ENCODE measurements around the gene ZNF215. TPM values are rescaled to one million over a fixed set of nuclear protein-coding genes. Genes with fewer than 3 reads are reported as not detected.
"Not testable (repeated sequence)": the region's sequence is repeated elsewhere in the genome, so short reads cannot be mapped to it uniquely, and the experiment has no call there.

Gene ZNF215
- polyA plus RNA-seq, 2 of the 4 experiments (the other 2 are of a cell fraction) = 1.0 to 2.0 TPM

DNA sequence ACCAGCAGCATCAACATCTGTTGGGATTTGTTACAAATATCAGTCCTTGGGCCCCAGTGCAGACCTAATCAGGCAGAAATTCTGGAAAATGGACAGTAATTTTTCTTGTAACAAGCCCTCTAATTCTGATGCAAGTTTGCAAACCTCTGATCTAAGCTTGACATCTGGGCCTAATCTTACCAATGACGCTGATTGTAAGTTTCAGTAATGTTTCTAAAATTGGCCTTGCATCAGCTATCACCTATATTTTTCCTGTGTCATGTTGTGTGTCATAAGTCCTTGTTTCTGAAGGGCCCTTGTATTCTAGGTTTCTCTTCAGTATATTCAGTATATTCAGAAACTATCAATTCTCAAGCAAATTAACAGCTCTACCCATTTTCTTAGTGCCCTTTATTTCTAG lies 36.4 kb downstream of the ZNF215 start (continued):
- TF ChIP-seq CHD4 (IDR thresholded peaks at IDR 0.05; ENCODE audit: borderline replicate concordance) (no peak), RCOR1 (IDR thresholded peaks at IDR 0.05; ENCODE audit: low read depth, low read length) (no peak), SREBF2 (IDR thresholded peaks at IDR 0.05) (no peak)

DNA sequence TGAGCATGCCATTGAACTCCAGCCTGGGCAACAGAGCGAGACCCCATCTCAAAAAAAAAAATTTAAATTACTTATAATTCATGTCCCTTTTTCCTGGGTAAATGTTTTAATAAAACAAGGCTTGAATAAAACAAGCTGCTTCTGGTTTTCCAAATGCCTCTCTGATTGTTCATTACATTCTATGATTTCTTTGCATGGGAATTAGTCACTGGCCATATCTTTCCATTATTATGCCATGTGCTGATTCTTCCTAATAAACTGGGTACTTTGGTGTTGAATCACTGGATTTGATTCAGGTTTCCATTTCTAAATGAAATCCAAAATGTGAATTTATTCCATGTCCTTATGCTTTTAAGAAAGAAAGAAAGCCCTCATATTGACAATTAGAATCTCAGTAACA lies 42.6 kb downstream of the ZNF215 start:
- ATAC-seq = no peak
- ChIA-PET POLR2A (no interaction called here), CTCF (no interaction called here)
- H3K4me2 ChIP-seq = no peak overlapping the region
- no peaks in the 10 kb centered on the region for H3K4me1 ChIP-seq
- no peak for FAIRE-seq
- TF ChIP-seq ZSCAN20 (CRISPR knock-in tag; IDR thresholded peaks at IDR 0.05) (no peak), GATA3 (IDR thresholded peaks at IDR 0.05; ENCODE audit: borderline replicate concordance) (no peak), NFE2L2 (conservative IDR thresholded peaks at IDR 0.05; ENCODE audit: low read length) (no peak), JUNB (IDR thresholded peaks at IDR 0.05) (no peak), RCOR1 (IDR thresholded peaks at IDR 0.05; ENCODE audit: low read depth, low read length) (no peak), RARB (CRISPR knock-in tag; IDR thresholded peaks at IDR 0.05) (no peak), RFX5 (IDR thresholded peaks at IDR 0.05) (no peak), CHD2 (IDR thresholded peaks at IDR 0.05; ENCODE audit: low read length, partially characterized antibody) (no peak), CHD4 (IDR thresholded peaks at IDR 0.05; ENCODE audit: borderline replicate concordance) (no peak), JUN (IDR thresholded peaks at IDR 0.05) (no peak), POLR2AphosphoS2 (conservative IDR thresholded peaks at IDR 0.05; ENCODE audit: low read length) (no peak), EP300 (IDR thresholded peaks at IDR 0.05) (no peak), ZNF302 (CRISPR knock-in tag; IDR thresholded peaks at IDR 0.05) (no peak), NR3C1 (IDR thresholded peaks at IDR 0.05) (no peak), CBX2 (IDR thresholded peaks at IDR 0.05; ENCODE audit: borderline replicate concordance, low read depth) (no peak)
- TF ChIP-seq, protein P1, sequence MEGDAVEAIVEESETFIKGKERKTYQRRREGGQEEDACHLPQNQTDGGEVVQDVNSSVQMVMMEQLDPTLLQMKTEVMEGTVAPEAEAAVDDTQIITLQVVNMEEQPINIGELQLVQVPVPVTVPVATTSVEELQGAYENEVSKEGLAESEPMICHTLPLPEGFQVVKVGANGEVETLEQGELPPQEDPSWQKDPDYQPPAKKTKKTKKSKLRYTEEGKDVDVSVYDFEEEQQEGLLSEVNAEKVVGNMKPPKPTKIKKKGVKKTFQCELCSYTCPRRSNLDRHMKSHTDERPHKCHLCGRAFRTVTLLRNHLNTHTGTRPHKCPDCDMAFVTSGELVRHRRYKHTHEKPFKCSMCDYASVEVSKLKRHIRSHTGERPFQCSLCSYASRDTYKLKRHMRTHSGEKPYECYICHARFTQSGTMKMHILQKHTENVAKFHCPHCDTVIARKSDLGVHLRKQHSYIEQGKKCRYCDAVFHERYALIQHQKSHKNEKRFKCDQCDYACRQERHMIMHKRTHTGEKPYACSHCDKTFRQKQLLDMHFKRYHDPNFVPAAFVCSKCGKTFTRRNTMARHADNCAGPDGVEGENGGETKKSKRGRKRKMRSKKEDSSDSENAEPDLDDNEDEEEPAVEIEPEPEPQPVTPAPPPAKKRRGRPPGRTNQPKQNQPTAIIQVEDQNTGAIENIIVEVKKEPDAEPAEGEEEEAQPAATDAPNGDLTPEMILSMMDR (IDR thresholded peaks at IDR 0.05) = no peak
- TF ChIP-seq, protein P2, sequence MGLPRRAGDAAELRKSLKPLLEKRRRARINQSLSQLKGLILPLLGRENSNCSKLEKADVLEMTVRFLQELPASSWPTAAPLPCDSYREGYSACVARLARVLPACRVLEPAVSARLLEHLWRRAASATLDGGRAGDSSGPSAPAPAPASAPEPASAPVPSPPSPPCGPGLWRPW (IDR thresholded peaks at IDR 0.05) = no peak
- TF ChIP-seq, protein P3, sequence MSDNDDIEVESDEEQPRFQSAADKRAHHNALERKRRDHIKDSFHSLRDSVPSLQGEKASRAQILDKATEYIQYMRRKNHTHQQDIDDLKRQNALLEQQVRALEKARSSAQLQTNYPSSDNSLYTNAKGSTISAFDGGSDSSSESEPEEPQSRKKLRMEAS (IDR thresholded peaks at IDR 0.05) = no peak
- TF ChIP-seq, protein P4, sequence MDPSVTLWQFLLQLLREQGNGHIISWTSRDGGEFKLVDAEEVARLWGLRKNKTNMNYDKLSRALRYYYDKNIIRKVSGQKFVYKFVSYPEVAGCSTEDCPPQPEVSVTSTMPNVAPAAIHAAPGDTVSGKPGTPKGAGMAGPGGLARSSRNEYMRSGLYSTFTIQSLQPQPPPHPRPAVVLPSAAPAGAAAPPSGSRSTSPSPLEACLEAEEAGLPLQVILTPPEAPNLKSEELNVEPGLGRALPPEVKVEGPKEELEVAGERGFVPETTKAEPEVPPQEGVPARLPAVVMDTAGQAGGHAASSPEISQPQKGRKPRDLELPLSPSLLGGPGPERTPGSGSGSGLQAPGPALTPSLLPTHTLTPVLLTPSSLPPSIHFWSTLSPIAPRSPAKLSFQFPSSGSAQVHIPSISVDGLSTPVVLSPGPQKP (IDR thresholded peaks at IDR 0.05; ENCODE audit: low read depth, low read length) = no peak
- no peak overlapping the region for H3K27ac ChIP-seq
- H3K4me3 ChIP-seq = no peak overlapping the region
- no peaks in the 10 kb centered on the region for H3K9me3 ChIP-seq
- DNase-seq (ENCODE audit: low read depth in 1 of 2, low spot score in 1 of 2) = no peak
- WGBS (ENCODE audit: missing lambda C conversion rate) = 52% methylated on average over 1 of the region's 1 CpG

DNA sequence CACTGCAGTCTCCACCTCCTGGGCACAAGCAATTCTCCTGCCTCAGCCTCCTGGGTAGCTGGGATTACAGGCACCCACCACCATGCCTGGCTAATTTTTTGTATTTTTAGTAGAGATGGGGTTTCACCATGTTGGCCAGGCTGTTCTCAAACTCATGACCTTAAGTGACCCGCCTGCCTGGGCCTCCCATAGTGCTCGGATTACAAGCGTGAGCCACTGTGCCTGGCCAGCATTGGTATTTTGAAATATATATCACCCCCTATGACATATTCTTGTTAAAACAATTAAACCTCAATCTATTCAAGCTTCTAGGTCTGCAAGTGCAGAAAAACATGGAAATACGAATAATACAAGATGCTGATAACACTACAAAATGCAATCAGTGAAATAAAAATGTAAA lies 43.6 kb downstream of the ZNF215 start:
- H3K4me1 ChIP-seq; ATAC-seq; H3K4me3 ChIP-seq; H3K9me3 ChIP-seq; POLR2A ChIA-PET; H3K4me2 ChIP-seq; FAIRE-seq; DNase-seq (ENCODE audit: low read depth in 1 of 2, low spot score in 1 of 2); H3K27ac ChIP-seq; CTCF ChIA-PET: not testable (repeated sequence)
- 30% methylated on average over 4 of the region's 4 CpGs for WGBS (ENCODE audit: missing lambda C conversion rate)

DNA sequence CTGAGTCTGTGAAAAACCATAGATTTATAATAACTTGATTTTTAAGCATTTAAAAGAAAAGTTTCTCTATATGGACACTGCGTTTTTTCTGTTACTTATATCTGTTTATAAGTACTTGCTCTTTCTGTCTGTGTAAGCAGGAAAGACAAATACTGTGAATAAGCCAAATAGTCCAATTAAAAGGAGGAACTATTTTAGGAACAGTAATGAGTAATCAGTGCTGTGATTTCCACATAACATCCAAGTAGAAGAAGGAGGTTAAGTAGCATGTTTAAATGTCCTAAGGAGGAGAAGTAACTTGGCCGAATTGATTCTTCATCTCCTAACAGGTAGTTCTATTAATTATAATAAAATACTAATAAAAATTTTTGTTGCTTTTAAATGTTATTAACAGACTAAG lies 53.1 kb downstream of the ZNF215 start:
- 22% methylated on average over 2 of the region's 2 CpGs for WGBS (ENCODE audit: missing lambda C conversion rate)
- FAIRE-seq (no peak), ATAC-seq (no peak), DNase-seq (ENCODE audit: low read depth in 1 of 2, low spot score in 1 of 2) (no peak)
- Histone ChIP-seq H3K27ac (no peak overlapping the region), H3K9me3 (no peaks in the 10 kb centered on the region), H3K4me1 (no peaks in the 10 kb centered on the region), H3K4me2 (no peak overlapping the region), H3K4me3 (no peak overlapping the region)
- CTCF ChIA-PET = interaction anchor here (1.0 kb wide), 1 partner anchor 233 kb away, joined by 3 read pairs; no protein-coding TSS in a partner anchor
- POLR2A ChIA-PET = no interaction called here
- no peak for TF ChIP-seq POLR2AphosphoS2 (conservative IDR thresholded peaks at IDR 0.05; ENCODE audit: low read length)
- TF ChIP-seq JUNB (IDR thresholded peaks at IDR 0.05) = no peak
- no peak for TF ChIP-seq NPAS2 (CRISPR knock-in tag; IDR thresholded peaks at IDR 0.05; ENCODE audit: borderline replicate concordance)
- no peak for TF ChIP-seq RARB (CRISPR knock-in tag; IDR thresholded peaks at IDR 0.05)
- TF ChIP-seq, protein P5, sequence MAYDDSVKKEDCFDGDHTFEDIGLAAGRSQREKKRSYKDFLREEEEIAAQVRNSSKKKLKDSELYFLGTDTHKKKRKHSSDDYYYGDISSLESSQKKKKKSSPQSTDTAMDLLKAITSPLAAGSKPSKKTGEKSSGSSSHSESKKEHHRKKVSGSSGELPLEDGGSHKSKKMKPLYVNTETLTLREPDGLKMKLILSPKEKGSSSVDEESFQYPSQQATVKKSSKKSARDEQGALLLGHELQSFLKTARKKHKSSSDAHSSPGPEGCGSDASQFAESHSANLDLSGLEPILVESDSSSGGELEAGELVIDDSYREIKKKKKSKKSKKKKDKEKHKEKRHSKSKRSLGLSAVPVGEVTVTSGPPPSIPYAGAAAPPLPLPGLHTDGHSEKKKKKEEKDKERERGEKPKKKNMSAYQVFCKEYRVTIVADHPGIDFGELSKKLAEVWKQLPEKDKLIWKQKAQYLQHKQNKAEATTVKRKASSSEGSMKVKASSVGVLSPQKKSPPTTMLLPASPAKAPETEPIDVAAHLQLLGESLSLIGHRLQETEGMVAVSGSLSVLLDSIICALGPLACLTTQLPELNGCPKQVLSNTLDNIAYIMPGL (CRISPR knock-in tag; IDR thresholded peaks at IDR 0.05; ENCODE audit: borderline replicate concordance) = no peak
- no peak for TF ChIP-seq JUN (IDR thresholded peaks at IDR 0.05)
- no peak for TF ChIP-seq ZFP36 (IDR thresholded peaks at IDR 0.05; ENCODE audit: borderline replicate concordance, partially characterized antibody)
- TF ChIP-seq, protein P2 (IDR thresholded peaks at IDR 0.05) = no peak
- no peak for TF ChIP-seq NR3C1 (IDR thresholded peaks at IDR 0.05)
- no peak for TF ChIP-seq CEBPB (IDR thresholded peaks at IDR 0.05)
- no peak for TF ChIP-seq SMC3 (IDR thresholded peaks at IDR 0.05)
- TF ChIP-seq CBX2 (IDR thresholded peaks at IDR 0.05; ENCODE audit: borderline replicate concordance, low read depth) = no peak
- TF ChIP-seq, protein P6, sequence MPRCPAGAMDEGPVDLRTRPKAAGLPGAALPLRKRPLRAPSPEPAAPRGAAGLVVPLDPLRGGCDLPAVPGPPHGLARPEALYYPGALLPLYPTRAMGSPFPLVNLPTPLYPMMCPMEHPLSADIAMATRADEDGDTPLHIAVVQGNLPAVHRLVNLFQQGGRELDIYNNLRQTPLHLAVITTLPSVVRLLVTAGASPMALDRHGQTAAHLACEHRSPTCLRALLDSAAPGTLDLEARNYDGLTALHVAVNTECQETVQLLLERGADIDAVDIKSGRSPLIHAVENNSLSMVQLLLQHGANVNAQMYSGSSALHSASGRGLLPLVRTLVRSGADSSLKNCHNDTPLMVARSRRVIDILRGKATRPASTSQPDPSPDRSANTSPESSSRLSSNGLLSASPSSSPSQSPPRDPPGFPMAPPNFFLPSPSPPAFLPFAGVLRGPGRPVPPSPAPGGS (IDR thresholded peaks at IDR 0.05) = no peak
- no peak for TF ChIP-seq EHF (CRISPR knock-in tag; IDR thresholded peaks at IDR 0.05)

All from A549 (cell line).